Tibial artery (tissue), 4 donors: ENCODE measurements around the gene NCAPH2.
A peak's percentile ranks its signal among the peaks of the same experiment; 100 is the strongest.

Experiments used
- DNase-seq, 2 donors: peaks; one replicate each; pipeline ENCODE4 v3.0.0-alpha.2; 2019
- H3K27ac ChIP-seq, 2 donors: fragments of 200-600 bp; sonication (generic) in 1 of 2; 1 replicate in 1 of 2; 2 replicates in 1 of 2; pipeline ENCODE4 v1.5.1; 2018 to 2019; ENCODE audit warnings: mild to moderate bottlenecking in 1 of 2
- H3K27me3 ChIP-seq, 2 donors: fragments of 200-600 bp; sonication (generic) in 1 of 2; one replicate each; pipeline versions ENCODE4 v1.5.1 to v1.6.0; 2016 to 2019
- H3K36me3 ChIP-seq, 3 donors: fragments of 200-600 bp; sonication (generic) in 2 of 3; one replicate each; pipeline ENCODE4 v1.5.1; 2016 to 2019; ENCODE audit warnings: mild to moderate bottlenecking in 2 of 3
- H3K4me1 ChIP-seq, 4 donors: fragments of 200-600 bp; sonication (generic) in 2 of 4; 1 replicate in 3 of 4; 2 replicates in 1 of 4; pipeline ENCODE4 v1.5.1; 2016 to 2019
- H3K4me3 ChIP-seq, 2 donors: fragments of 200-600 bp; sonication (generic) in 1 of 2; 1 replicate in 1 of 2; 2 replicates in 1 of 2; pipeline ENCODE4 v1.5.1; 2018 to 2019; ENCODE audit warnings: mild to moderate bottlenecking in 2 of 2
- H3K9me3 ChIP-seq, 3 donors: fragments of 200-600 bp; sonication (generic) in 1 of 3; one replicate each; pipeline ENCODE4 v1.5.1; 2016 to 2019
- CTCF ChIP-seq, 2 experiments: fragments of 200-600 bp in 1 of 2; fragments of 450-650 bp in 1 of 2; IDR thresholded peaks; one replicate each; pipeline ENCODE4 v1.5.1; 2017 to 2019; ENCODE audit warnings: antibody characterized with exemption in 2 of 2, mild to moderate bottlenecking in 1 of 2, moderate library complexity in 1 of 2
- intact Hi-C: fragments of 100-400 bp; cut with DNase I; formaldehyde crosslinking; loops from one replicate; pipeline ENCODE4 v1.15.0; 2023; ENCODE audit warnings: low total_unique reads

NCAPH2 gene

GRCh38 chr22:50471962-50472361 lies 36.1 kb upstream of the NCAPH2 start:
- Histone ChIP-seq H3K9me3 (no peaks in the 10 kb centered on the region), H3K27ac (no peak overlapping the region), H3K4me1 (peaks cover 5 to 70% (median 47%) of the 10 kb centered on the region in 4 donors), H3K4me3 (no peak overlapping the region), H3K27me3 (no peaks in the 10 kb centered on the region), H3K36me3 (peaks cover 7 to 13% (median 8%) of the 10 kb centered on the region in 3 donors)
- intact Hi-C loops = no loop called here
- DNase-seq = no peak
- no peak for TF ChIP-seq CTCF (IDR thresholded peaks at IDR 0.05)

- no peaks in the 10 kb centered on the region for H3K27me3 ChIP-seq
- H3K4me1 ChIP-seq = peaks cover 5 to 68% (median 47%) of the 10 kb centered on the region in 4 donors
- H3K36me3 ChIP-seq = peaks cover 0 to 2% (median 0%) of the 10 kb centered on the region in 3 donors
- DNase-seq = no peak
- no peak for TF ChIP-seq CTCF (IDR thresholded peaks at IDR 0.05)
- intact Hi-C loops = no loop called here
- H3K9me3 ChIP-seq = no peaks in the 10 kb centered on the region
- no peak overlapping the region for H3K27ac ChIP-seq
- H3K4me3 ChIP-seq = peak overlapping the region; percentile 76 to 93
Measured at GRCh38 chr22:50473088-50473487, 34.9 kb upstream of the NCAPH2 start.

GRCh38 chr22:50473855-50474671 lies 34.0 kb upstream of the NCAPH2 start:
- no peak for DNase-seq
- Histone ChIP-seq H3K27me3 (peaks cover 0 to 6% of the 10 kb centered on the region in 2 donors), H3K27ac (peak overlapping the region; percentile 64 to 84), H3K4me3 (peak overlapping the region; percentile 76 to 93), H3K36me3 (no peaks in the 10 kb centered on the region), H3K4me1 (peaks cover 5 to 59% (median 47%) of the 10 kb centered on the region in 4 donors), H3K9me3 (no peaks in the 10 kb centered on the region)
- intact Hi-C loops = no loop called here
- TF ChIP-seq CTCF (IDR thresholded peaks at IDR 0.05) = no peak

DNA sequence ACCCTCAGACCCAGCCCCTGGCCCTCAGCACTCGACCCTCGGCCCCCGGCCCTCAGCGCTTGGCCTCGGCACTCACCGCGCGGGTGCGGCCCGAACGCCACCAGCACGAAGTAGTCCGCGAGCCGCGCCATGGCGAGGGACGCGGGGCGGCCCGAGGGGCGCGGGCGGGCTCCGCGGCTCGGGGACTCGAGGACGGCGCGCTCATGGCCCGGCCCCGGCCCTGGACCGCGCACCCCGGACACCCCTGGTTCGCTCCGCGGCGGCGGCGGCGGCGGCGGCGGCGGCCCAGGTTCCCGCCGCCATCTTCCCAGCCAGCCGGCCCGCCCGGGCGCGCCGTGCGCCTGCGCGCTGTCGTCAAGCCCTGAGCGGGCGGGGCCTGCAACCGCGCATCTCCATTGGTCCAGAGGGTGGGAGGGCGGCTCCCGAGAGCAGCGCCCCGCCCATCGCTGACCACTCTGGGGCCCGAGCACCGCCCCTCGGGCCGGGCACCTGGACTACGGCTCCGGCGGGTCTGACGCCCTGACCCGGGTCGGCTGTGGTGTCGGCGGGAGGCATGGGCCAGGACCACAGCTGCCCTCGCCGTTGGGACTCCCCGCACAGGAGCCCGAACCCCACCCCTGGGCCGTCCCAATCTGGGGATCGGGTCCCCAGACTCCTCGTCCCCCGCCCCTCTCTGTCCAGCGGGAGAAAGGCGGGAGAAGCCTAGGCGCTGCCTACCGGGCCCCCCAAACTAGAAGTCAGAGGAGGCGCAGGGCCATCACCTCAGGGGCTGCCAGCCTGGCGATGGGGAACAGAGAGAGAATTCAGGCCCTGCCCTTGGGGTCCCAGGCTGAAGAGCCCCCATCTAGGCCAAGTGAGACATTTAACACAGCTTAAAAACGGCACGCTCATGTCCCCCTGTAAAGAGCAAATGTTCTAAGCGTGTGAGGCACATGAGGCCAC lies 33.0 kb upstream of the NCAPH2 start, which contains the start of gene SBF1:
TSS of gene SBF1 (minus strand) at position 326 of the 942 bp plus-strand sequence. CDS start at position 131, 195 bp downstream.
- peak within 1 kb of the TSS; percentile 83 to 84 for H3K27ac ChIP-seq
- H3K9me3 ChIP-seq = no peaks in the 10 kb centered on the region
- peaks cover 0 to 13% of the 10 kb centered on the region in 2 donors for H3K27me3 ChIP-seq
- peak; percentile 89 to 94 for DNase-seq
- intact Hi-C loops = no loop called here
- H3K4me3 ChIP-seq = peak within 1 kb of the TSS; percentile 76 to 93
- H3K36me3 ChIP-seq = no peaks in the 10 kb centered on the region
- TF ChIP-seq CTCF (IDR thresholded peaks at IDR 0.05) = no peak
- peaks cover 5 to 49% (median 42%) of the 10 kb centered on the region in 4 donors for H3K4me1 ChIP-seq

DNA sequence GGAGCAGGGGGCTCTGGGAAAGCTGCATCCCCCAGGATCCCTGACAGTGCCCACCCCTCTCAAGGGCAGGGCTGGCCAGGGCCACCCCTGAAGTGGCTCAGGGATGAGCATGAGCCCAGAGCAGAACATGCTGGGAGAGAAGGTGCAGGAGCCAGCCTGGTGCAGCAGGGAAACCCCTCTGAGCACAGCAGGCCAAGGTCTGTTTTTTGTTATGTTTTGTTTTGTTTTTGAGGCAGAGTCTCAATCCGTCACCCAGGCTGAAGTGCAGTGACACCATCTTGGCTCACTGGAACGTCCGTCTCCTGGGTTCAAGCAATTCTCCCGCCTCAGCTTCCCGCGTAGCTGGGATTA lies 32.4 kb upstream of the NCAPH2 start:
- intact Hi-C loops = no loop called here
- Histone ChIP-seq H3K4me1 (peaks cover 5 to 43% (median 35%) of the 10 kb centered on the region in 4 donors), H3K27me3 (peaks cover under 1 to 19% of the 10 kb centered on the region in 2 donors), H3K27ac (peak overlapping the region in 1 of 2 donors; percentile 83), H3K9me3 (no peaks in the 10 kb centered on the region), H3K4me3 (peak overlapping the region; percentile 76 to 93), H3K36me3 (no peaks in the 10 kb centered on the region)
- DNase-seq = no peak
- no peak for TF ChIP-seq CTCF (IDR thresholded peaks at IDR 0.05)
